Measurements from ENCODE around the gene AKAP11. TPM values are rescaled to one million over a fixed set of nuclear protein-coding genes. Genes with fewer than 3 reads are reported as not detected.

AKAP11 gene
- total and polyA plus RNA-seq, 2 of the 13 experiments (the other 11 are each of a cell fraction or from before 2014, with no cell fraction given) = 7.2 to 9.8 TPM

- no peaks in the 10 kb centered on the region for H3K27me3 ChIP-seq (ENCODE audit: control insufficient read depth in 1 of 2, insufficient read depth in 2 of 2, low read length in 2 of 2)
- DNase-seq (ENCODE audit: low spot score) (no peak), ATAC-seq (no peak), FAIRE-seq (no peak)
- in situ Hi-C loops (cut with HindIII; ENCODE audit: extremely low pct_ligation_motif_present, low pct_unique_long_range_greater_than_20kb) = no loop called here
- no peak overlapping the region for H2AFZ ChIP-seq (ENCODE audit: low read length)
- no peaks in the 10 kb centered on the region for H3K36me3 ChIP-seq (replicated peaks in 1 of 2; ENCODE audit: control insufficient read depth in 1 of 2, insufficient read depth in 2 of 2, low read length in 2 of 2)
- no peaks in the 10 kb centered on the region for H3K9me3 ChIP-seq (ENCODE audit: low read length)
- intact Hi-C loops (cut with micrococcal nuclease; ENCODE audit: unreplicated experiment) = no loop called here
- CTCF ChIA-PET (ENCODE audit: low intra/inter-chr PET ratio, low total read pairs) = no interaction called here
- H3K4me2 ChIP-seq (ENCODE audit: low read depth, low read length) = no peak overlapping the region
- H3K79me2 ChIP-seq (ENCODE audit: insufficient read depth, low read length) = peaks cover 9% of the 10 kb centered on the region
- no peak overlapping the region for H3K27ac ChIP-seq (ENCODE audit: extremely low read length, insufficient read depth, low read length)
- BruUV-seq (replicated peaks) = no TSS peak
- H3K9ac ChIP-seq (ENCODE audit: insufficient read depth, low read depth, low read length) = no peak overlapping the region
- TF ChIP-seq, protein P1, sequence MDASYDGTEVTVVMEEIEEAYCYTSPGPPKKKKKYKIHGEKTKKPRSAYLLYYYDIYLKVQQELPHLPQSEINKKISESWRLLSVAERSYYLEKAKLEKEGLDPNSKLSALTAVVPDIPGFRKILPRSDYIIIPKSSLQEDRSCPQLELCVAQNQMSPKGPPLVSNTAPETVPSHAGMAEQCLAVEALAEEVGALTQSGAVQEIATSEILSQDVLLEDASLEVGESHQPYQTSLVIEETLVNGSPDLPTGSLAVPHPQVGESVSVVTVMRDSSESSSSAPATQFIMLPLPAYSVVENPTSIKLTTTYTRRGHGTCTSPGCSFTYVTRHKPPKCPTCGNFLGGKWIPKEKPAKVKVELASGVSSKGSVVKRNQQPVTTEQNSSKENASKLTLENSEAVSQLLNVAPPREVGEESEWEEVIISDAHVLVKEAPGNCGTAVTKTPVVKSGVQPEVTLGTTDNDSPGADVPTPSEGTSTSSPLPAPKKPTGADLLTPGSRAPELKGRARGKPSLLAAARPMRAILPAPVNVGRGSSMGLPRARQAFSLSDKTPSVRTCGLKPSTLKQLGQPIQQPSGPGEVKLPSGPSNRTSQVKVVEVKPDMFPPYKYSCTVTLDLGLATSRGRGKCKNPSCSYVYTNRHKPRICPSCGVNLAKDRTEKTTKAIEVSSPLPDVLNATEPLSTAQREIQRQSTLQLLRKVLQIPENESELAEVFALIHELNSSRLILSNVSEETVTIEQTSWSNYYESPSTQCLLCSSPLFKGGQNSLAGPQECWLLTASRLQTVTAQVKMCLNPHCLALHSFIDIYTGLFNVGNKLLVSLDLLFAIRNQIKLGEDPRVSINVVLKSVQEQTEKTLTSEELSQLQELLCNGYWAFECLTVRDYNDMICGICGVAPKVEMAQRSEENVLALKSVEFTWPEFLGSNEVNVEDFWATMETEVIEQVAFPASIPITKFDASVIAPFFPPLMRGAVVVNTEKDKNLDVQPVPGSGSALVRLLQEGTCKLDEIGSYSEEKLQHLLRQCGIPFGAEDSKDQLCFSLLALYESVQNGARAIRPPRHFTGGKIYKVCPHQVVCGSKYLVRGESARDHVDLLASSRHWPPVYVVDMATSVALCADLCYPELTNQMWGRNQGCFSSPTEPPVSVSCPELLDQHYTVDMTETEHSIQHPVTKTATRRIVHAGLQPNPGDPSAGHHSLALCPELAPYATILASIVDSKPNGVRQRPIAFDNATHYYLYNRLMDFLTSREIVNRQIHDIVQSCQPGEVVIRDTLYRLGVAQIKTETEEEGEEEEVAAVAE (CRISPR knock-in tag; IDR thresholded peaks at IDR 0.05; ENCODE audit: borderline replicate concordance) = no peak
- peak; percentile 91 for TF ChIP-seq ZNF629 (CRISPR knock-in tag; conservative IDR thresholded peaks at IDR 0.05)
- WGBS (ENCODE audit: low lambda C conversion rate) = 100% methylated on average over 4 of the region's 4 CpGs
- no peak overlapping the region for H3K4me3 ChIP-seq (replicated peaks in 1 of 3; ENCODE audit: insufficient read depth in 1 of 3, low read depth in 2 of 3, low read length in 3 of 3)
- POLR2A ChIA-PET = no interaction called here
- H3K4me1 ChIP-seq (ENCODE audit: insufficient read depth, low read length) = peaks cover 29% of the 10 kb centered on the region
- H4K20me1 ChIP-seq (ENCODE audit: insufficient read depth, low read length) = no peaks in the 10 kb centered on the region
Measured at GRCh38 chr13:42275506-42275905, 3.6 kb downstream of the AKAP11 start.

DNA sequence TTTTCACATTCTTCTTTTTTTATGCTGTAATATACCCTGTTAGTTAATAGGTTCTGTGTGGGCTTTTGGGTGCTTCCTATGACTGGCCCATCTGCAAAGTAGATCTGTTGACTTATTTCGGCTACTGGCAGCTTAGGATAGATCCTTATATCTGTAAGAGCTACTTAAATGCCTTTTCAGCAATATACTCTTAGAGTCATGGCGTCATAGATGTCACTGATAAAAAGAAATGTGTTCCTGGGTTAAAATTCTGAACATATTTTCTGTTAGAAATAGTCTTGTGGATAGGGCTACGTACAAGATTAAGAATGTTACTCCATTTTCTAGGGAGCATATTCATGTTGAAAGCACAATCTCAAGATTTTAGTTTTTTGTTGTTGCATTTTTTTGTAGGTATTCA lies 4.7 kb downstream of the AKAP11 start:
- Histone ChIP-seq H3K36me3 (replicated peaks in 1 of 2; ENCODE audit: control insufficient read depth in 1 of 2, insufficient read depth in 2 of 2, low read length in 2 of 2) (no peaks in the 10 kb centered on the region), H3K4me3 (replicated peaks in 1 of 3; ENCODE audit: insufficient read depth in 1 of 3, low read depth in 2 of 3, low read length in 3 of 3) (no peak overlapping the region), H3K27ac (ENCODE audit: extremely low read length, insufficient read depth, low read length) (no peak overlapping the region), H3K9me3 (ENCODE audit: low read length) (no peaks in the 10 kb centered on the region), H3K4me2 (ENCODE audit: low read depth, low read length) (no peak overlapping the region), H2AFZ (ENCODE audit: low read length) (no peak overlapping the region), H3K79me2 (ENCODE audit: insufficient read depth, low read length) (peaks cover 9% of the 10 kb centered on the region), H3K27me3 (ENCODE audit: control insufficient read depth in 1 of 2, insufficient read depth in 2 of 2, low read length in 2 of 2) (no peaks in the 10 kb centered on the region), H4K20me1 (ENCODE audit: insufficient read depth, low read length) (no peaks in the 10 kb centered on the region), H3K4me1 (ENCODE audit: insufficient read depth, low read length) (peaks cover 29% of the 10 kb centered on the region), H3K9ac (ENCODE audit: insufficient read depth, low read depth, low read length) (no peak overlapping the region)
- CTCF ChIA-PET (ENCODE audit: low intra/inter-chr PET ratio, low total read pairs) = no interaction called here
- POLR2A ChIA-PET = no interaction called here
- 91% methylated on average over 3 of the region's 3 CpGs for WGBS (ENCODE audit: low lambda C conversion rate)
- FAIRE-seq = no peak
- in situ Hi-C loops (cut with HindIII; ENCODE audit: extremely low pct_ligation_motif_present, low pct_unique_long_range_greater_than_20kb) (no loop called here), intact Hi-C loops (cut with micrococcal nuclease; ENCODE audit: unreplicated experiment) (no loop called here)
- TF ChIP-seq ZNF354B (CRISPR knock-in tag; IDR thresholded peaks at IDR 0.05) = no peak
- TF ChIP-seq HOXD1 (CRISPR knock-in tag; IDR thresholded peaks at IDR 0.05) = no peak
- TF ChIP-seq PTBP1 (IDR thresholded peaks at IDR 0.05; ENCODE audit: low read depth, low read length, poor library complexity, severe bottlenecking) = no peak
- no peak for TF ChIP-seq ZNF552 (CRISPR knock-in tag; IDR thresholded peaks at IDR 0.05; ENCODE audit: borderline replicate concordance)
- TF ChIP-seq NCOA2 (CRISPR knock-in tag; IDR thresholded peaks at IDR 0.05) = no peak
- TF ChIP-seq, protein P2, sequence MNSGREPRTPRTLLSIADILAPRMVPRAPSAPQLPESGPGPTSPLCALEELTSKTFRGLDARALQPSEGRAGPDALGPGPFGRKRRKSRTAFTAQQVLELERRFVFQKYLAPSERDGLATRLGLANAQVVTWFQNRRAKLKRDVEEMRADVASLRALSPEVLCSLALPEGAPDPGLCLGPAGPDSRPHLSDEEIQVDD (CRISPR knock-in tag; IDR thresholded peaks at IDR 0.05; ENCODE audit: borderline replicate concordance) = no peak
- no peak for TF ChIP-seq U2AF1 (optimal IDR thresholded peaks at IDR 0.05; ENCODE audit: low read depth, low read length)
- no peak for TF ChIP-seq ZNF274 (CRISPR knock-in tag; IDR thresholded peaks at IDR 0.05)
- TF ChIP-seq MYNN (CRISPR knock-in tag; IDR thresholded peaks at IDR 0.05; ENCODE audit: low read depth) = no peak
- TF ChIP-seq ZBTB43 (CRISPR knock-in tag; conservative IDR thresholded peaks at IDR 0.05) = no peak
- ATAC-seq = no peak
- BruUV-seq (replicated peaks) = no TSS peak
- DNase-seq (ENCODE audit: low spot score) = no peak
